ENCODE results near the gene CPNE5. TPM values are rescaled to one million over a fixed set of nuclear protein-coding genes. Genes with fewer than 3 reads are reported as not detected.

CPNE5 gene
- total and polyA plus RNA-seq, 4 donors = 0.93 to 5.2 (median 3.8) TPM

GRCh38 chr6:36758516-36759147 is 80.6 kb downstream of the CPNE5 start:
- Histone ChIP-seq H3K4me3 (no peak overlapping the region), H3K27me3 (ENCODE audit: control insufficient read depth in 3 of 3, insufficient read depth in 3 of 3, low read length in 2 of 3) (no peaks in the 10 kb centered on the region), H3K9me3 (ENCODE audit: control insufficient read depth in 4 of 4, insufficient read depth in 3 of 4, low read length in 3 of 4) (no peaks in the 10 kb centered on the region), H3K9ac (ENCODE audit: insufficient read depth in 1 of 2, low read length in 2 of 2) (no peak overlapping the region), H3K36me3 (ENCODE audit: control insufficient read depth in 4 of 4, insufficient read depth in 4 of 4, low read length in 4 of 4) (no peaks in the 10 kb centered on the region), H3K4me1 (ENCODE audit: control insufficient read depth in 5 of 5, insufficient read depth in 5 of 5, low read length in 5 of 5) (peaks cover 0 to 3% (median 0%) of the 10 kb centered on the region in 5 donors), H3K27ac (ENCODE audit: low read depth in 1 of 2, low read length in 1 of 2) (no peak overlapping the region)
- WGBS, 2 donors = 74 to 83% methylated on average over 15 of the region's 15 CpGs
- no peak for DNase-seq
- no peak for TF ChIP-seq CTCF (IDR thresholded peaks at IDR 0.05; ENCODE audit: control extremely low read depth, extremely low read depth)
- no peak for ATAC-seq (ENCODE audit: insufficient read depth, low FRiP score)

- Histone ChIP-seq H3K9me3 (ENCODE audit: control insufficient read depth in 4 of 4, insufficient read depth in 3 of 4, low read length in 3 of 4) (no peaks in the 10 kb centered on the region), H3K9ac (ENCODE audit: insufficient read depth in 1 of 2, low read length in 2 of 2) (no peak overlapping the region), H3K27ac (ENCODE audit: low read depth in 1 of 2, low read length in 1 of 2) (no peak overlapping the region), H3K4me3 (no peak overlapping the region), H3K36me3 (ENCODE audit: control insufficient read depth in 4 of 4, insufficient read depth in 4 of 4, low read length in 4 of 4) (no peaks in the 10 kb centered on the region), H3K4me1 (ENCODE audit: control insufficient read depth in 5 of 5, insufficient read depth in 5 of 5, low read length in 5 of 5) (peaks cover 0 to 3% (median 0%) of the 10 kb centered on the region in 5 donors), H3K27me3 (ENCODE audit: control insufficient read depth in 3 of 3, insufficient read depth in 3 of 3, low read length in 2 of 3) (no peaks in the 10 kb centered on the region)
- WGBS, 2 donors = 78 to 89% methylated on average over 6 of the region's 6 CpGs
- no peak for TF ChIP-seq CTCF (IDR thresholded peaks at IDR 0.05; ENCODE audit: control extremely low read depth, extremely low read depth)
- ATAC-seq (ENCODE audit: insufficient read depth, low FRiP score) (no peak), DNase-seq (no peak)
These were observed 81.2 kb downstream of the CPNE5 start for GRCh38 chr6:36757943-36758508.

- Histone ChIP-seq H3K9ac (ENCODE audit: insufficient read depth in 1 of 2, low read length in 2 of 2) (no peak overlapping the region), H3K27me3 (ENCODE audit: control insufficient read depth in 3 of 3, insufficient read depth in 3 of 3, low read length in 2 of 3) (no peaks in the 10 kb centered on the region), H3K4me1 (ENCODE audit: control insufficient read depth in 5 of 5, insufficient read depth in 5 of 5, low read length in 5 of 5) (peaks cover 0 to 3% (median 0%) of the 10 kb centered on the region in 5 donors), H3K27ac (ENCODE audit: low read depth in 1 of 2, low read length in 1 of 2) (no peak overlapping the region), H3K9me3 (ENCODE audit: control insufficient read depth in 4 of 4, insufficient read depth in 3 of 4, low read length in 3 of 4) (no peaks in the 10 kb centered on the region), H3K4me3 (no peak overlapping the region), H3K36me3 (ENCODE audit: control insufficient read depth in 4 of 4, insufficient read depth in 4 of 4, low read length in 4 of 4) (no peaks in the 10 kb centered on the region)
- ATAC-seq (ENCODE audit: insufficient read depth, low FRiP score) (no peak), DNase-seq (no peak)
- TF ChIP-seq CTCF (IDR thresholded peaks at IDR 0.05; ENCODE audit: control extremely low read depth, extremely low read depth) = no peak
- 49 to 56% methylated on average over 4 of the region's 4 CpGs for WGBS, 2 donors
These were observed 82.0 kb downstream of the CPNE5 start for GRCh38 chr6:36757206-36757605.

All from lung (tissue), 12 donors.